Fibroblast of the conjunctiva (primary cell): ENCODE results near the gene FBH1.
"Not testable (repeated sequence)": the region's sequence is repeated elsewhere in the genome, so short reads cannot be mapped to it uniquely, and the experiment has no call there.

Source experiments
- DNase-seq: peaks from one replicate; pipeline ENCODE4 v3.0.0-alpha.2; 2010; ENCODE audit warnings: low read depth

FBH1 gene

DNA sequence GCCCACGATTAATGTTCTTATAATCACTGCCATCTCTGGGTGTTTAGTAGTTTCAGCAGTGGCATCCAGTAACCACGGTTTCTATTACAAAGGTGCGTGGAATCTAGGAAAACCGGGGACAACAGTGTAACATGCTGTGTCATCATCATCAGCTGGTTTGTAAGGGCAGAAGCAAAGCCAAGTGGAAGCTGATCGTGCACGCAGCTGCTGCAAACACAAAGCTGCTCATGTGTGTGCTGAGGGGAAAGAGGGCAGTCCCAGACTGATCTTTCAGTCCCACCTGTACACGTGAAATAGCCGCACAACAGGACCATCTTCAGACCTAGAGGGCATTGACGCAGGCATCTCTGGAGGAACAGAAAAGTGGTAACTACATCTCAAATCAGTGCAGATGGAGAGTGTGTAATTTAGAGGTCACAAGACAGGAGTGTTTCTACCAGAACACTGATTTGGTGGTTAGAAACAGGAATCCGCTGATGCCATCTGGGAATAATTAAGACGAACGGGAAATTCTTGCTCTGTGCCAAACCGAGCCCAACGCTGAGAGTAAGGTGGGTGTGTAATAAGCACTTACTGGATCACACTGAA is 13.8 kb upstream of the FBH1 start:
- peak; percentile 65 for DNase-seq

DNA sequence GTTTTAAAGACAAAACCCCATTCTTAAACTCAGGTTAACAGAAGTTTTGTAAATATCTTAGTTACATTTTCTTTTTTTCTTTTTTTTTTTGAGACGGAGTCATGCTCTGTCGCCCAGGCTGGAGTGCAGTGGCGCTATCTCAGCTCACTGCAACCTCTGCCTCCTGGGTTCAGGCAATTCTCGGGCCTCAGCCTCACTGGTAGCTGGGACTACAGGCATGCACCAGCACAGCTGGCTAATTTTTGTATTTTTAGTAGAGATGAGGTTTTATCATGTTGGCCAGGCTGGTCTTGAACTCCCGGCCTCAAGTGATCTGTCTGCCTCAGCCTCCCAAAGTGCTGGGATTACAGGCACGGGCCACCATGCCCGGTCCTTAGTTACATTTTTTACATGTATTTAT is 13.0 kb upstream of the FBH1 start:
- DNase-seq: not testable (repeated sequence)

DNA sequence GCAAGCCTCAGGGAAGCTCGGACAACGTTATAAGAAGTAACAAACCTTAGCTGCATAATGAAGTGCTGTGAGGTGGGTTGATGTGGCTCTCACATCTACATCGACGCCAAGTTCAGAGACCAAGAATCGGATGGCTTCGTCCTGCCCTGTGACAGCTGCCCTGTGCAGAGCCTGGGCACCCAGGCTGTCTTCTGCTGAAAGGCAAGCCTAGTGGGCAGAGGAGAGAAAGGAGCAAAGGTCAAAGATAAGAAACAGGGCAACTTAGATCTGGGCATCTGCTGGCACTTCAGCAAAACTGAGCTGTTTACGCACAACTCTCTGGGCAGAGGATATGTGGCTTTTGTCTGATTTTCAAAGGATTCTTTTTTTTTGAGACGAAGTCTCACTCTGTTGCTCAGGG is 7.1 kb upstream of the FBH1 start:
- no peak for DNase-seq

- no peak for DNase-seq
These were observed 4.4 kb upstream of the FBH1 start for GRCh38 chr10:5885619-5886018.

DNA sequence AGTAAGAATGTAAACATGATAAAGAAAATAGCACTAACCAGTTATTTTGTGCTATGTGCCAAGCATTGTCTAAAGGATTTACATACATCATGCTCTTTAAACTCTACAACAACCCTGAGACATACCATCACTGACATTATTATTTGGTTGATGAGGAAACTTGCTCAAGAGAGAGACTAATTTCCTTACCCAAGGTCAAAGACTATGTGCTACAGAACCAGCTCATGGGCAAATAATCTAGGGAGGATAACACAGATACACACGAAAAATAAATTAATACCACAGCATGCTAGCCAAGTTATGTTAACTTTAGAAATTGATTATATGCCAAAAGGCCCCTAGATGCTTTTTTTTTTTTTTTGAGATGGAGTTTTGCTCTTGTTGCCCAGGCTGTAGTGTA is 3.0 kb upstream of the FBH1 start:
- DNase-seq: no peak

- DNase-seq: no peak
These were observed 2.4 kb upstream of the FBH1 start for GRCh38 chr10:5887641-5888040.

- no peak for DNase-seq
These were observed 1.7 kb upstream of the FBH1 start for GRCh38 chr10:5888351-5888750.

DNA sequence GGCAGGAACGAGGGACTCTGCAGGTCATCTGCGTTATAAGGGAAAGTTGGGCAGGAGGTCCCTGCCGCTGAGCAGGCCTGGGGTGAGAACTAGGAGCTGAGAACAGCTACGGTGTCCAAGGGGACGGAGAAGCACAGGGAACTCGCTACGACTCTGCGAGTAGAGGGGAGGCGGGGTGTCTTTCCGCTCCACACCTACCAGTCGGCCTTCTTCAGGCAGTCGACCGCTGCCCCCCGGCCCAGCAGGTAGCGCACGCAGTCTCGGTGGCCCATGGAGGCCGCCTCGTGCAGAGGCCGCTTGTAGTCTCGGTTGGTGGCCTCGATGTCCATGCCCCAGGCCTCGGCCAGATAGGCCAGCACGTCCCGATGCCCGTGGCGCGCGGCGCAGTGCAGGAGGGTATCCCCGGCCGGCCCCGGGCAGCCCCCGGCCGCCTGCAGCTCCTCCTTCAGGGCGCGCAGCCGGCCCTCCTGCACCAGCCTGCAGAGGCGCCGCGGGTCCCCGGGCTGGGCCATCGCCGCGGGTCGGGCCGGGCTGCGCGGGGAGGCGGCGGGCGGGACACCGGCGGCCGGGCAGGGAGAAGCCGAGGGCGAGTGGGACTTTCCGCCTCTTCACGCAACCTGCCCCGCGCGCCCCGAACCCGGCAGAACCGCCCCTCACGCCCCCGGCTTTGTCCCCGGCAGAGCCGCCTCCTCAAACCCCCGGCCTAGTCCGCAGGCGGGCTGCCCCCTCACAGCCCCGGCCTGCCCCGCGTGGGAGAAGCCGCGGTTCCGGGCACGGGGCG is 1.0 kb upstream of the FBH1 start:
- DNase-seq: no peak

GRCh38 chr10:5890452-5890915 is 441 bp downstream of the FBH1 start:
- DNase-seq: no peak

DNA sequence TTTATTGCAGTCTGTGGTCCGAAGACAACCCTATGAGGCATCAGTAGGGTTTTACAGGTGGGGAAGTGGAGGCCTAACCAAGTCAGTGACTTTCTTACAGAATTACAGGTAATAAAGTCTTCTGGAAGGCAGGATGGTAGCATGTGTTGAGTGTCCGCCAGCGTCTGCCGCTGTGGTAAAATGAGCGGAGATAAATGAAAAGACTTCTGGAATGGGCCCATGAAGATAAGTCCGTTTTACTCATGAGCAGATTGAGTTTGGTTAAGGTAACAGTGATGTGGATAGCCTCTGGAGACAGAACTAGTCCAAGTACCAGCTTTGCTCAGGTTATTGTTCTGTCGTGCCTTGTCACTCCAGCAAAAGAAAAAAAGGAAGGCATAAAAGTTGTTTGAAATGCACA is 966 bp downstream of the FBH1 start:
- DNase-seq: no peak

DNA sequence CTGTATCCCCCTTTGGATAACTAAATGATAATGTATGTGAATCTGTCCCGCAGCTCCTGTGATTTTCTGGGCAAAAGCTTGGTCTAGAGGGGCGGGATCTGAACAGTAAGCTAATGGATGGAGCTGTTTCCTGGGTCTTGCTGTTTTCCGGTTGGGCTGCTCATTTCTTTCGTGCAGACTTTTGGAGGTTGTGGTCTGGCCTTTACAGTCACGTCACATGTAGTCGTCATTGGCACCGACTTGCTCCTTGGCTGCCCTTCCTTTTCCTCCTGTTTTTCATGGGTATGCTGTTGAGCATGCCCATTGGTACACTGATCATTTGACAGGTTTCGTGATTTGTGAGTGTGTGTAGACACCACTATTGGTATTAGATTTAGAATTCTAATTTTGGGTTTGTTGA is 2.0 kb downstream of the FBH1 start:
- no peak for DNase-seq

- no peak for DNase-seq
These were observed 3.3 kb downstream of the FBH1 start for GRCh38 chr10:5893321-5893720.

GRCh38 chr10:5894403-5894802 is 4.4 kb downstream of the FBH1 start:
- no peak for DNase-seq

- DNase-seq: no peak
These were observed 4.8 kb downstream of the FBH1 start for GRCh38 chr10:5894873-5895272.

GRCh38 chr10:5895365-5895764 is 5.3 kb downstream of the FBH1 start:
- no peak for DNase-seq

DNA sequence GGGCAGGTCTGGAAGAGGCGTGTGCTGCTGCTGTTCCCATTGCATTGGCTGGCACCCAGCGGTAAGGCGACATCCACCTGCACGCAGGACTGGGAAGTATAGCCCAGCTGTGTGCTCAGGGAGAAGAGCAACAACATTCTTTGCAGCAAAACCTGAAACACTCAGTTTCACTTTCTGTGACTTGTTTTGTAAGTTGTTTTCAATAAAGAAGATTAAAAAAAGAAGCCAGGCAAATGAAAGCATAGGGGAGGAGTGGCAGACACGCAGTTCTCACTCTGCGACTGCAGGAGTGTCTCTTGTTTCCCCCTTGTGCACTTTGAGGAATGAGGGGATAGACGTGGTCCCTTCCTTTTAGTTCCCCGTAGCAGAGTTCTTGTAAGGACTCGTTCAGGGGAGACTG is 5.8 kb downstream of the FBH1 start:
- DNase-seq: no peak

- no peak for DNase-seq
These were observed 6.4 kb downstream of the FBH1 start for GRCh38 chr10:5896208-5897052.

- DNase-seq: no peak
These were observed 7.0 kb downstream of the FBH1 start for GRCh38 chr10:5897053-5897340.

GRCh38 chr10:5897504-5897903 is 7.5 kb downstream of the FBH1 start:
- DNase-seq: no peak

DNA sequence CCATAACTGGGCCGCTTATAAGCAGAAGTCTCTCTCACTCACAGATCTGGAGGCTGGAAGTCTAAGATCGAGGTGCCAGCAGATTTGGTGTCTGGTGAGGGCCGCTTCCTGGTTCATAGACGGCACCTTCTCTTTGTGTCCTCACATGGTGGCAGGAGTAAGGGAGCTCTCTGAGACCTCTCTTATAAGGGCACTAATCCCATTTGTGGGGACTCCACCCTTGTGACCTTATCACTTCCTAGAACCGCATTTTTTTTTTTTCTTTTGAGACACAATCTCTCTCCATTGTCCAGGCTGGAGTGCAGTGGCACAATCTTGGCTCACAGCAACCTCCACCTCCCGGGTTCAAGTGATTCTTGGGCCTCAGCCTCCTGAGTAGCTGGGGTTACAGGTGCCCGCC is 8.1 kb downstream of the FBH1 start:
- DNase-seq: no peak

DNA sequence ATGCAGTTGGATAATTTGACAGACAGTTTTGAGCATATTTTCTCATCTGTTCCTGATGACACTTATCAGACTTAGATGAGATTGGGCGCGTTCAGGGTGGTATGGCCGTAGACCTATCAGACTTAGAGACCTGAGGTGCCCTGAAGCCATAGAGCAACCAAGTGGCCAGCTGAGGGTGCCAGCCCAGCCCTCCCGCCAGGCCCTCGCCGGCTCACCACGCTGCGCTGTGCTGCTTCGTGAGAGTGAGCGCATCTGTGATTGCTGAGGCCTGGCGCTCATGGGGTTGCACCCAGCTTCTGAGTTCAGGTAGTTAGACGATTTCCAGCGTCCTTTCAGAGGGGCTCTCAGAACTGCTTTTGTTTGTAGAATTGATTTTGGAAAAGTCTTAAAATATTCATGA is 10.2 kb downstream of the FBH1 start:
- no peak for DNase-seq

DNA sequence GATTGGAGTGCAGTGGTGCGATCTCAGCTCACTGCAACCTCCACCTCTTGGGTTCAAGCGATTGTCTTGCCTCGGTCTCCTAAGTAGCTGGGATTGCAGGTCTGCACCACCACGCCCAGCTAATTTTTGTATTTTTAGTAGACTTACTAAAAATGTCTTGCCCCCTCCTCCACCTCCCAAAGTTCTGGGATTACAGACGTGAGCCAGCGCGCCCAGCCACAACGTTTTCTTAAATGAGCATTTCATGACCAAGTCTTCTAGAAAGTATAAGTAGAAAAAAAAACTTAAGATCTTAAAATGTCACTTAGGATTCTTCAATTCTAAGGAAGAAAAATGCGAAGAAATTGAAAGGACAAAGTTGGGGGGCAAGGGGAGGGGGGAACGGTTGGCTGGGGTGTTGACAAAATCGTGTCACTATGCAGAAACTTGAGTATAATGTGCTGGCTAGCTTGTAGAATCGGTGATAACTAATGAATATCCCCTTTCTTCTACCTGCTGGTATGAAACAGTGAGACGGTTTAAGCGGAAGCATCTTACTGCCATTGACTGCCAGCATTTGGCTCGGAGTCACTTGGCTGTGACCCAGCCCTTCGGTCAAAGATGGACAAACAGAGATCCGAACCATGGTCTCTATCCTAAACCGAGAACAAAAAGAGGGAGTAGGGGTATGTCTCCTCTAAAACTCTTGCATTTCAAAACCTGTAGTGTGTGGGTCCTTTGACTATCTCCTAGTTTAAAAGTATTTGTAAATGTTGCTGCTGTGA is 12.7 kb downstream of the FBH1 start:
- DNase-seq: no peak

DNA sequence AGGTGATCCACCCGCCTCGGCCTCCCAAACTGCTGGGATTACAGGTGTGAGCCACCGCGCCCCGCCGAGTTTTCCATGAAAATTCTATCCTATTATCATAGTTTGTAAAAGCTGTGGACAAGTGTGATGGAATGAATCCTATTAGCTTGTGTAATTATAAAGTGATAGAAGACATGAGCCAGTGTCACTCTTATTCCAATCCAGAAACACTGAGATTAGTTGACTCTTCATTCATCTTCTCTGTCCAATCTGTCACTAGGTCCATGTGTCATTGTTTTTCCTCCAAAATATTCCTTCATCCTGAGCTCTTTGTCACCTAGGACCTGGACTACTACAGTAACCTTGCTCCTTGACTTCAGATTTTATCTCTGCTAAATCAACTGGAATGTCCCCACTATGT is 13.5 kb downstream of the FBH1 start:
- DNase-seq: no peak
